ENCODE data around the gene THSD7A. TPM values are rescaled to one million over a fixed set of nuclear protein-coding genes. Genes with fewer than 3 reads are reported as not detected.
A peak's percentile ranks its signal among the peaks of the same experiment; 100 is the strongest.

The THSD7A gene
- total and polyA plus RNA-seq, 10 of the 15 experiments (the other 5 are each of a cell fraction or from before 2014, with no cell fraction given), result 0.03 to 0.09 (median 0.03) TPM; not detected in 7

GRCh38 chr7:11701829-11702560 is 130.0 kb downstream of the THSD7A start:
- CTCF ChIA-PET, result interaction anchor here (0.6 kb wide), 1 partner anchor 113 kb away, joined by 4 read pairs; no protein-coding TSS in a partner anchor
- Histone ChIP-seq H4K20me1 (ENCODE audit: control insufficient read depth, insufficient read depth) (no peaks in the 10 kb centered on the region), H3K9me3 (replicated peaks; ENCODE audit: control insufficient read depth, insufficient read depth, low read length) (no peaks in the 10 kb centered on the region), H3K79me2 (ENCODE audit: control insufficient read depth, insufficient read depth, low read length) (no peaks in the 10 kb centered on the region), H3K36me3 (ENCODE audit: control insufficient read depth in 2 of 2, insufficient read depth in 2 of 2, low read length in 1 of 2) (no peaks in the 10 kb centered on the region), H3K9ac (ENCODE audit: control insufficient read depth, insufficient read depth, low read length) (no peak overlapping the region), H3K4me1 (ENCODE audit: control insufficient read depth, insufficient read depth, low read length) (no peaks in the 10 kb centered on the region), H3K27ac (ENCODE audit: control insufficient read depth, insufficient read depth) (no peak overlapping the region), H3K27me3 (replicated peaks in 1 of 2; ENCODE audit: control insufficient read depth in 2 of 2, insufficient read depth in 2 of 2, low read length in 1 of 2) (no peaks in the 10 kb centered on the region), H3K4me3 (no peak overlapping the region), H3K4me2 (ENCODE audit: control insufficient read depth, insufficient read depth) (no peak overlapping the region), H2AFZ (ENCODE audit: control insufficient read depth, low read depth, low read length) (no peak overlapping the region)
- intact Hi-C loops (cut with micrococcal nuclease; ENCODE audit: unreplicated experiment), result no loop called here
- SMC1A ChIA-PET (ENCODE audit: uncharacterized antibody, unreplicated experiment), result interaction anchor here (0.9 to 1.1 kb wide), 2 partner anchors 10 to 24 kb away, joined by 3 read pairs; no protein-coding TSS in a partner anchor
- in situ Hi-C loops (cut with MboI), result no loop called here
- no TSS peak for BruUV-seq (replicated peaks)
- DNase-seq (ENCODE audit: low read depth, low spot score), result no peak
- TF ChIP-seq NRF1 (conservative IDR thresholded peaks at IDR 0.05; ENCODE audit: low read depth, low read length), result no peak
- no peak for TF ChIP-seq POLR2AphosphoS2 (IDR thresholded peaks at IDR 0.05; ENCODE audit: low read depth, low read length)
- TF ChIP-seq BCLAF1 (IDR thresholded peaks at IDR 0.05), result no peak
- no peak for TF ChIP-seq E4F1 (IDR thresholded peaks at IDR 0.05; ENCODE audit: borderline replicate concordance, partially characterized antibody)
- TF ChIP-seq PML (IDR thresholded peaks at IDR 0.05; ENCODE audit: low read length), result no peak
- TF ChIP-seq BCL11A (IDR thresholded peaks at IDR 0.05; ENCODE audit: low read depth, low read length), result no peak
- TF ChIP-seq CHD1 (IDR thresholded peaks at IDR 0.05; ENCODE audit: low read depth, low read length), result no peak
- no peak for TF ChIP-seq CREB1 (IDR thresholded peaks at IDR 0.05; ENCODE audit: low read depth)
- no peak for TF ChIP-seq BHLHE40 (IDR thresholded peaks at IDR 0.05; ENCODE audit: borderline replicate concordance in 1 of 2, low read depth in 2 of 2, low read length in 1 of 2)
- TF ChIP-seq TBL1XR1 (IDR thresholded peaks at IDR 0.05; ENCODE audit: low read depth, low read length), result no peak
- TF ChIP-seq FOXM1 (IDR thresholded peaks at IDR 0.05; ENCODE audit: low read depth, low read length), result no peak
- TF ChIP-seq IRF4 (IDR thresholded peaks at IDR 0.05; ENCODE audit: low read depth, low read length), result no peak
- TF ChIP-seq NKRF (conservative IDR thresholded peaks at IDR 0.05), result no peak
- no peak for TF ChIP-seq ZNF217 (IDR thresholded peaks at IDR 0.05)
- no peak for FAIRE-seq
- WGBS (ENCODE audit: insufficient coverage, insufficient replicate concordance, low lambda C conversion rate, missing lambda C conversion rate), result 13% methylated on average over 6 of the region's 6 CpGs
- ATAC-seq, result peak; percentile 32; the same call in 1 of the 3 replicates
- POLR2A ChIA-PET, result no interaction called here
- RAD21 ChIA-PET (ENCODE audit: unreplicated experiment), result no interaction called here
